Neural progenitor cell (in vitro differentiated cells): Measurements from ENCODE around the gene ABL1.

ENCODE experiments used
- CTCF ChIP-seq: fragments of 200-600 bp; sonication (generic); IDR thresholded peaks from 2 replicates; pipeline ENCODE4 v1.5.1; 2017; ENCODE audit warnings: antibody characterized with exemption, mild to moderate bottlenecking
- EZH2 ChIP-seq: fragments of 200-600 bp; sonication (generic); IDR thresholded peaks from 2 replicates; pipeline ENCODE4 v1.6.1; 2017; ENCODE audit warnings: antibody characterized with exemption, mild to moderate bottlenecking, moderate library complexity
- EZH2phosphoT487 ChIP-seq: fragments of 200-600 bp; sonication (generic); IDR thresholded peaks from 2 replicates; pipeline ENCODE4 v1.6.1; 2017; ENCODE audit warnings: antibody characterized with exemption

DNA sequence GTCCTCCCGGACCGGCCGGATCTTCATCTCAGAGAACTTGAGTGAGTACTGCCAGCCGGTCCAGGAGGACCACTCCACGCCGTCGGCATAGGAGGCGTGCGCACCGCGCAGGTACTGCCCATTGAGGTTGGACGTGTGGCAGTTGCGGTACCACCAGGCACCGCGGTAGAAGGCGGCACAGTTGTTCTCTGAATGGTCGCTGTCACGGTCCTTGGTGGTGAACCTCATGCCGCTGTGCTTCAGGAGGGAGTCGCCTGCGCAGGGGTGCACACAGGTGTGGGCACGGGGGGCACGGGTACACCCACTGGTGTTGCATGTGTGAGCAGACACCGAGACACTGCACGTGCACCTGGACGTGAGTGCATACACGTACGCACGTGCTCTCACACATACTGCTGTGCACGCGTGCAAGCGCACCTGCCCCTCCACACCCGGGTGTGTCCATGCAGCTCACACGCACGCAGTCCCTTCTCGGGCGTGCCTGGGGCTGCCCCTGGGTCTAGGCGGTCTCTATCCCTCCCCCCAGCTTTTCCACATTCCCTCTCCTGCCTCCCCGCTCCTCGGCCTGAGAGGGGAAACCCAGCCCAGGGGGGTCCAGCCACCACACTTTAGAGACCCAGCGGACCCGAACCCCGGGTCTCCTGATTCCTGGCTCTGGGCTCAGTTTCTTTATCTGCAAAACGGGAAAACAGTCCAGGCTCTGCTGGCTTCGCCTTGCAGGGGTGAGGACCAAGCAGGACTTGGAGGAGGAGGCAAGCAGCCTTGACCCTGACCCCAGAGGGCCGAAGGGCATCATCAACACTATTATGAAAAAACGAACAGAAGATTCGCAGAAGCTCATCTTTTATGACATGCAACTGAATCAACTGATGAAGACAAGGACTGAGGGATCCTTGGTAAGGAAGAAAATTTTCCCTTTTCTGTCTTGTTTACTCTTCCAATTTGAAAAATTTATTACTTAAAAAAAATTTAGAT is 69.3 kb downstream of the ABL1 start:
- TF ChIP-seq CTCF (no peak), EZH2phosphoT487 (no peak), EZH2 (no peak)
